NOMO-1 treated with dmso at 0.1 percent for 144 hours (cell line): Measurements from ENCODE around the gene HES6.

Source experiments
- DNase-seq: peaks from one replicate; lab custom pipeline; 2025; ENCODE audit not compliant: unreplicated experiment; lab: John Stamatoyannopoulos, UW

Gene HES6, protein sequence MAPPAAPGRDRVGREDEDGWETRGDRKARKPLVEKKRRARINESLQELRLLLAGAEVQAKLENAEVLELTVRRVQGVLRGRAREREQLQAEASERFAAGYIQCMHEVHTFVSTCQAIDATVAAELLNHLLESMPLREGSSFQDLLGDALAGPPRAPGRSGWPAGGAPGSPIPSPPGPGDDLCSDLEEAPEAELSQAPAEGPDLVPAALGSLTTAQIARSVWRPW

GRCh38 chr2:238239863-238240756, at the start of gene HES6:
Gene HES6, minus strand, starts transcription at chr2:238240038. Its CDS starts 133 bp downstream, at chr2:238239905.
- DNase-seq: peak; percentile 82

DNA sequence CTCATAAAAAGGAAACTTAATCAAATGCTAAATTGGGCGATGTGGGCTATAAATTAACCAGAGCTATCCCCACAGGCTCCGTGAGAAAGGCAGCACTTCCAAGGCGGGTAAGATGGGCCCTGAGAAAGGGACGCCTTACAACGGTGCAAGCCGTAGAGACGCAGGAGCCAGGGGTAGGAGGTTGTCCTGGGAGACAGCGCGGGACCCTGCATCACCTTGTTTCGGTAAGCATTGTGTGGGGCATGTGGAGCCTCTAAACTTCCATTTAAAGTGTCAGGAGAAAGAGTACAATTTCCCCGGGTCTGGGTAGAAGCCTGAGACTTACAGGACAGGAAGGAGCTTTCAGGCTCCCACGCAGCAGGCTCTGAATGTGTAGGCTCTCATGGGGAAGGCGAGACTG, 49.7 kb upstream of the HES6 start:
- no peak for DNase-seq

DNA sequence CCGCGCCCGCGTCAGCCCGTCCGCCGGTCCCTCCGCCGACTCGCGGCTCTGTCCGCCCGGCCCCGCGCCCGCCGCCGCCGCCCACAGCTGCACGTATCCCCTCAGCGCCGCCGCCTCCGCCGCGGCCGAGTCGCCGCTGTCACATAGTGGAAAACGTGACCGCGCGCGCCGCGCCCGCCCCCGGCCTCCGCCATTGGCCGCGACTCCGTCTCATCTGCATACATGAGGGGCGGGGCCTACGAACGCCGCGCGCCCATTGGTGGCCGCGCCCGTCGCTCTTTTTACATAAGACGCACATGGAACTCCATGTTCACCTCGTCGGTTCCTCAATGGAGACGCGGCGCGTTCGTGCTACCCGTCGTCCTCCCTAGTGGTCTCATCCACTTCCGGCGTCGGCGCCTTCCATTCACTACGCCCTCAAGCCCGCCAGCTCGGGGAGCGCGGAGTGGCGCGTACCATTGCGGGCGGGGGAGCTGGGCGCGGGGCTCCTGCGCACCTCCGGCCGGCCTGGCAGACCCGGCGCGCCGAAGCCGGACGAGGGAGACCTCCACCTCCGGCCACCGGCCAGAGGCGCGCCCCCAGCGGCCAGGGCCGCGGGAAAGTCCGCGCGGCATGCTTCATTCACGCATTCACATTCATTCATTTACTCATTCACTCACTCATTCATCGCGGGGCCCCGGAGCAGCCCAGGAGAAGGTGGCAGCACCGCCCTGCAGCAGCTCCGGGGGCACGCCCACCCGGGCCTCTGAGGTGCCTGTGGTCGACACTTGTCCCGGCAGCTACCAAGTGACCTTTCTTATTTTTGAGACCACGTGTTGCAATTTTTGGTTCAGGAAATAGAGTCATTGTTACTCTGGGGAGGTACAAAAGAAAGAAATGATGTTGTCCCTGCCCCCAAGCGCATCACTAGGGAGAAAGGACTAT, 49.1 kb upstream of the HES6 start:
- peak; percentile 95 for DNase-seq

- DNase-seq: peak; percentile 38
Observed at GRCh38 chr2:238287737-238288649, 48.2 kb upstream of the HES6 start, which contains the start of gene PER2. Gene PER2, minus strand, starts transcription at chr2:238288610. Its CDS starts 10,674 bp downstream, at chr2:238277936.

- DNase-seq: no peak
Observed at GRCh38 chr2:238286987-238287736, 47.3 kb upstream of the HES6 start.

DNA sequence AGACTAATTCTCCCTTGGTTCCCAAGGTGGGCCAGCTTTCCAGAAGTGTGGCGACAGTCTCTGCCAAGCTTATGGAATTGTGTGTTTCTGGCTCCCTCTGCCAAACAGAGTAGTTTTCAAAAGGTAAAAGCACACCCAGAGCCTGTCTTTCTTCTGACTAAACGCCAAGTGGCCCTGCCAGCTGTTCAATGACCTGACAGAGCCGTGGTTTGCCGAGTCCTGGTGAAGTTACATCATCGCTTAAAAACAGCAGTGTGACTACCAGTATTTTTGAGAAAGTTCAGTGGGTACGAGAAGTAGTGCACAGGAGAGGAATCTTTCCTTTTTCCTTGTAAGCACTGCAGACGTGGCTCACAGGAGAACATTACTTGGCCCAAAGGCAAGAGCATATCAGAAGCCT, 46.7 kb upstream of the HES6 start:
- DNase-seq: no peak

- no peak for DNase-seq
Observed at GRCh38 chr2:238286095-238286494, 46.3 kb upstream of the HES6 start.

DNA sequence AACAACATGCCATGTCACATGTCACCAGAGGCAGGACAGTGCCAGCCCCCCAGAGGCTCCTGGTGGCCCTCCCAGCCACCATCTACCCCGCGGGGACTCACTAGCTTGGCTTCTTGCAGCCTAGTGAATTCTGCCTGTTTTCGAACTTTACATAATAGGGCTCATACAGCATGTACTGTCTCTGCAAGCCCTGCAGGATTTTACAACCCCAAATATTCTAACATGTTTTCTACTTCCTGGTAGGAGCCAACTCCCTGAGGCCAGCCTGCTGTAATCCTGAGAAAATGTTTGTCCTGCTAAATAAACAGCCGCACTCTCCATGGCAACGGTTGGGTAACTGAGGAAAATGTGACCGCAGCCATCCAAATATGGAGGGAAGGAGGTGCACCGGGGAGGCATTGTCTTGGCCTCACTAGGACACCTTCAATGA, 45.8 kb upstream of the HES6 start:
- no peak for DNase-seq

GRCh38 chr2:238284802-238285515, 45.1 kb upstream of the HES6 start:
- no peak for DNase-seq

GRCh38 chr2:238282861-238283738, 43.3 kb upstream of the HES6 start:
- DNase-seq: no peak

GRCh38 chr2:238281826-238282480, 42.1 kb upstream of the HES6 start:
- DNase-seq: no peak

DNA sequence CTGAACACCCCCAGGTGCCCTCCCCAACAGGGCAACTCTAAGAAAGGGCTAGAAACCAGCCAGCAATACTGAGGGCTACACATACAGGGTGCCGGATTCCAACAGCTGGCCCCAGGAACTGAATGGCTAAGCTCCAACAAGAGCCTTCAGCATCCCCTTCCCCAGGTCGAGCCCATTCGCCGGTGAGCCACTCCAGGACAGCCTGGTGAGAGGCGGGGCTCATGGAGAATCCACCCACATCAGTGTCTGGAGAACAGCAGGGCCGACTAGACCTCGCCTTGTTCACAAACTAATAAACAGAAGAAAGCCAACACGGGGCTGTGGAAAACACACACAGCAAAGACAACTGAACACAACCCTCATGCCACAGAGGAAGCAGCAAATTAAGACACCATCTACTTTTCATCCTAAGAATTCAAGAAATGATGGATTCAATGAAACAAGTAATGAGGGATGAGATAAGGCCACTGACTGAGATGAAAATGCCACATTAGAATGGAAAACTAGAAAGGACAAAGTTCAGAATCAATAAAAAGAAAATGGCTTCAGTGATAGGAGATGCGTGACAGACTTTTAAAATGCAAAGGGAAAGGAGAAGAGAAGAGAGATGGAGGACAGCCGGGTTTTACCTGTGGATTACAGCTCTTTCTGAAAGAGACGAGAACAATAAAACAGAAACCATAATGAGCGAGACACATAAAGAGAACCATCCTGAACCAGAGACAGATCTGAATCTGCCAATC, 40.4 kb upstream of the HES6 start:
- no peak for DNase-seq

- no peak for DNase-seq
Observed at GRCh38 chr2:238279324-238279682, 39.5 kb upstream of the HES6 start.

DNA sequence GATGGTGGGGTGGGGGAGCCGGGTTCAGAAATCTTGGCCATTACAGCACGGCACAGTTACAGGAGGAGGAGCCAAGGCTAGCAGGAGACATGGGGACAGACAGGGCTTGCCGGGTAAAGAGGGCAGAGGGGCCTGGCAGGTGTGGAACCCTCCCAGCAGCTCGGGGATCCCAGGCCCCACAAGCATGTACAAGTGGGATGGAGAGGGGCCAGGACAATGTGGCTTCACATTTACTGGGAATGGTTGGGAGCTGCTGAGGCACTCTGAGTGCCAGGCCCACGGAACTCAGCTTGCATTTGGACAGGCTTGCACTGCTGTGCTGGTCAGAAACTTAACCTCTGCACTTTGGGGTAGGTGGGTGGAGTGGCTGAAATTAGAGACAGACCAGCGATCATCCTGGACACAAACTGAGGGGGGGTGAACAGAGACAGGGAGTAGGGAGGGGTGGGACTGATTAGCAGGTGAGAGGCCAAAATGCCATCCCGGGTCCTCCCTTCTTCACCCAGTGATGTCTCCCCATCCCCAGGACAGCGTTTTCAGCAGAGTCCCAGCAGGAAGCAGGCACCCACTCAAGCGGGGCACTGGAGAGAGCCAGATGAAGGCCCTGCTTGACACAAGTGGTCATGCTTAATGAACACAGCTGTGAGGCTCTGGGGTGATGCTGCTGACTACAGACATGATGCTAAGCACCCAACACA, 38.9 kb upstream of the HES6 start:
- no peak for DNase-seq

- no peak for DNase-seq
Observed at GRCh38 chr2:238277695-238278094, 37.9 kb upstream of the HES6 start.
